ENCODE results near the gene AARSD1. TPM values are rescaled to one million over a fixed set of nuclear protein-coding genes. Genes with fewer than 3 reads are reported as not detected.

AARSD1 gene, protein sequence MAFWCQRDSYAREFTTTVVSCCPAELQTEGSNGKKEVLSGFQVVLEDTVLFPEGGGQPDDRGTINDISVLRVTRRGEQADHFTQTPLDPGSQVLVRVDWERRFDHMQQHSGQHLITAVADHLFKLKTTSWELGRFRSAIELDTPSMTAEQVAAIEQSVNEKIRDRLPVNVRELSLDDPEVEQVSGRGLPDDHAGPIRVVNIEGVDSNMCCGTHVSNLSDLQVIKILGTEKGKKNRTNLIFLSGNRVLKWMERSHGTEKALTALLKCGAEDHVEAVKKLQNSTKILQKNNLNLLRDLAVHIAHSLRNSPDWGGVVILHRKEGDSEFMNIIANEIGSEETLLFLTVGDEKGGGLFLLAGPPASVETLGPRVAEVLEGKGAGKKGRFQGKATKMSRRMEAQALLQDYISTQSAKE
- 29.1 TPM for total RNA-seq

DNA sequence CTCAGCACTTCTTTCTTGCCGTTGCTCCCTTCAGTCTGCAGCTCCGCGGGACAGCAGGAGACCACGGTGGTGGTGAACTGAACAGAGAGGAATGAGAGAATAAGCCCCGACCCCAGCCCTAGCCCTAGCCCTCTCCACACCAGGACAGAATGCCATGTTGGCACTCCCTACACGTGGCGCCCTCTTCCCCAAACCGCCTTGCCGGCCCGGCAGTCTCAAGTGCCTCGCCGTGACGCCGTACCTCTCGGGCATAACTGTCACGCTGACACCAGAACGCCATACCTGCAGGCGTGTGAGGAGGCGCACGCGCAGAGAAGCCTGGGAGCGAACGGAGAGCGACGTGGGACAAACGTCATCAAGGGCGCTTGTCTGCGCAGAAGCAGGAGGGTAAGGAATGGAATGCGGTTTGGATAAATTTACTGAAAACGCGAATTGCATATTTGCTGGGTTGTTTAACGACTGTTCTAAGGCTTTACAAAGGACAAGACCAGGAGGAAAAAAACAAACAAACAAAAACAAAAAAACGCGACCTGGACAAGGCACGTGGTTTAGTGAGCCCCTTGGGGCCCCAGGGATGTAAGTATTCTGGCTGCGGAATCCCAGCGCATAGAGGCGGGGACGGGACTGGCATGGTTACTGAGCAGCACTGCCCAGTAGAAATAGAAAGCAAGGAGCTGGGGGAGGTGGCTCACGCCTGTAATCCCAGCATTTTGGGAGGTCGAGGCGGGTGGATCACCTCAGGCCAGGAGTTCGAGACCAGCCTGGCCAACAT lies at the start of gene AARSD1:
Gene AARSD1, minus strand, starts transcription at position 294 of the 772 bp plus-strand sequence. Its CDS starts 14 bp downstream, at position 280.

DNA sequence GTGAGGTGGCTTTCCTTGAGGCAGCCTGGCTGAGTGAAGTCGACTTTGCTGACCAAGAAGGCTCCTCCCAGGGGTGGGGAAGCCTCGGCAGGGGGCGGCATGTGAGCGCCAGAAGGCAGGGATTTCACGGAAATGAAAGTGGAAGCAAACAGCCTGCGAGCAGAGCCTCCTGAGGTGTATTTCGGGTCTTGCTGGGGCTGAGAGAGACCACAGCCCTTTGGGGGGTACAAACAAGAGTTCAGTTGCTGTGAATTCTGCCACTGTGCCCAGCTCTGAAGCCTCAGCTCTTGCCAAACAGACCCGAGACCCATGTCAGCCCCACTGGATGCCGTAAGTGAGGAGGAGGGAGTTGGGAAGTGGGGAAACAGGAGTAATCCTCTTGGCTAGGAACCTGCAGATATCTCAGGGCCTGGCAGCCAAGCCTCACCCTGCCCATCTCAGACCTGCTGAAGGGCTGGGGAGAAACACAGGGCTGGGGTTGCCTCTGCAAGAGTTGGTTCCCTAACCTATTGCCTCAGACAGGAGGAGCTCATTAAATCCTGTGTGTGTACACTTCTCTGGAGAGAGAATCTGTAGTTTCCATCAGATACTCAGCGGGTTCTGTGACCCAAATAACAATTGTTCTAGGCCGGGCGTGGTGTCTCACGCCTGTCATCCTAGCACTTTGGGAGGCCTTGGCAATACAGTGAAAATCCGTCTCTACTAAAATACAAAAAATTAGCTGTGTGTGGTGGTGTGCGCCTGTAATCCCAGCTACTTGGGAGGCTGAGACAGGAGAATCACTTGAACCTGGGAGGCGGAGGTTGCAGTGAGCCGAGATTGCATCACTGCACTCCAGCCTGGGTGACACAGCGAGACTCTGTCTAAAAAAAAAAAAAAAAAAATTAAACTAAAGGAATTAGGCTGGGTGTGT lies 42.6 kb upstream of the AARSD1 start, which contains the start of gene IFI35:
Gene IFI35, plus strand, starts transcription at position 146 of the 913 bp plus-strand sequence. Its CDS starts 164 bp downstream, at position 310.

DNA sequence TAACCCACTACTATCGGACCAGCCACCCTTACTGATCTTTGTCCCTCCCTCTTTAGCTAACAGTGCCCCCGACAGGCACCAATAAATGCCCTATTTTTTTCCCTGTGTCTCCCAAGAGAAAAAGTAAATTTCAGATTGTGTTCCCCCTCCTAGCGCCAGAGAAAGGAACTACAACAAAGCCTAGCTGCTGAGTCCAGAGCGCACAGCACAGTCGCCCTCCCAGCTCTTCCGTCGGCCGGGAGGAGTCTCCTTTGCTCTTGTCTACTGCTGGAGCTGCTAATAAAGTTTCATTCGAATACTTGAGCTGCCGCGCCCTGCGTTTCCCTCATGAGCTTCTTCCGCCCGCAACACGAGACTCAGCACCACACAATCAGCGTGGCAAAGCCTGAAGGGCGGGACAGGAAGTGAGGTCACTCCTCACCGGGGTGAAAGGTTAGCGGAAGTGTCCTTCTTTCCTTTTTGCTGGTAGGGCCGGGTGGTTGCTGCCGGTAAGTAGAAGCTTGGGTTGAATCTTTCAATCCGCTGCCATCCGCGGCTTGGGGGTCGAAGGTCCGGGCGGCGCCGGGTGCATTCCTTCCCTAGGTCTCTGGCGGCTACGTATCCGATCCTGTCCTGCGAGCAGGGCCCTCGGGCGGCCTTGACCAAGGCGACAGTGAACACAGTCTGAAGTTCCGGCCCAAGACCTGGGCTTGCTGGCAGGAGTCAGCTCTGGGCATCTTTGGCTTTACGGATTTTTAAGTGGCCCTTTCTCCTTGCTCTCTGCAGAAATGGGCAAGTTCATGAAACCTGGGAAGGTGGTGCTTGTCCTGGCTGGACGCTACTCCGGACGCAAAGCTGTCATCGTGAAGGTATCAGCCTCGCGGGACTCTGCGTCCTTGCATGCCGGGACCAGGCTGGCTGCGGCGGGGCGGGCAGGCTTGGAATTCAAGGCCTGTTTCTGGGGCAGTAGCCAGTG lies 34.0 kb upstream of the AARSD1 start, which contains the start of gene RPL27:
Gene RPL27, plus strand, starts transcription at position 436 of the 955 bp plus-strand sequence. Its CDS starts 332 bp downstream, at position 768.

DNA sequence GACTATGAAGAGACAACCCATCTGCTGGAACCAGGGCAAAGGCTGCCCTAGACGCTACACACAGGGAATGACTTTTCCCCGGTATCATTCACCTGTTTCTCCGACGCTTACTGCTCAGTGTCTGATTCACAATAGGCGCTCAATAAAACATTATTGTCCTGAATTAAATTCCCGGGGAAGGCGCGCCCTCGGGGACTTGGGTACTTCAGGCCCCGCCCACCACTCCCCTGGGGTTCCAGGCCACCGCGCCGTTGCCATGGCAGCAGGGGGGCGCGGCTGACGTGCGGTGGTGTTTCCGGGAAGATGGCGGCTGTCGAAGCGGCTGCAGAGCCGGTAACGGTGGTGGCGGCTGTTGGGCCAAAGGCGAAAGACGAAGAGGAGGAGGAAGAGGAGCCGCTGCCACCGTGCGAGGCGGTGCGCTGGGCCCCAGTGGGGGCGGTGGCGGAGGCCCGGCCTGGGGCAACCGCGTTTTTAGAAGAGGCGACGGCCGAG lies 16.1 kb upstream of the AARSD1 start, which contains the start of gene RUNDC1:
Gene RUNDC1, plus strand, starts transcription at position 292 of the 492 bp plus-strand sequence. Its CDS starts 12 bp downstream, at position 304.

DNA sequence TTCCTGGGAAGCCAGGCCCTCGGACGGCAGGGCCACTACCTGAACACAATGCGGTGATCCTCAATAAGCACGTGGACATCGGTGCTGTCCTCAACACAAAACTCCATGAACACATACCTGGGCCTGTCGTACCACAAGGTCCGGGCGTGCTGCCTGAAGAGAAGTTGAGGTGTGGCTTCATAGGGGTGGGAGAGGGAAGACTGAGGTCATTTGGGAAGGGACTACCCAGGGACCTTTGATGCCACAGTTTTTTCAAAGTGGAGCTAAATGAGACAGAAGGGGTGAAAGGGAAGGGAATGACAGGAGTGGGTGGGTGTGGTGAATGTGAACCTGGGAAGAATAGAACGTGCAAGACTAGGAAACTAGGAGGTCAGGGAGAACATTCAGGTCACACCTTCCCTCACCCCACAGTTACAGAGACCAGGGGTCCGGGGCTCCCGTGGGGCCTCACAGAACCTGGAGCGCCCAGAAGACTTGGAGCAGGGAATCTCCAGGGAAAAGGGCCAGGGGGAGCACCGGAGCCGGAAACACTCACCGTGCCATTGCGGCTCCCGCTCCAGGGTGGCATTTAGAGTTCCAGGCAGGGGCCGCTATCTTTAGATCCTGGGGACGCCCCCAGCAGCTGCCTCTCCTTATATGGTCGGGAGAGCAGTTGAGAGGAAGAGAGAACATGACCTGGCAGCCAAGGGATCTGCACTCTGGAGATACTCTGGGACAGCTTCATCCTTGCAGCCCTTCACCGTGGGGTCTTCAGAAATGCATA lies 15.4 kb upstream of the AARSD1 start, which contains the start of gene PTGES3L:
Gene PTGES3L, minus strand, starts transcription at position 570 of the 763 bp plus-strand sequence. Its CDS starts 27 bp downstream, at position 543.

Small RNA genes lying within 50 kb of the gene (small RNA-seq; reads per million reads assigned to genes)
- gene AARSD1 (not detected), gene RF00561 (not detected)

Other genes with a start within 250 kb of the AARSD1 start
- gene EZH1, start 219.4 kb downstream of the AARSD1 start, total RNA-seq: 35.5 TPM
- 16.6 TPM for gene RAMP2, start 203.2 kb downstream of the AARSD1 start, total RNA-seq
- gene VPS25, start 191.0 kb downstream of the AARSD1 start, total RNA-seq: 39.2 TPM
- gene WNK4, start 183.8 kb downstream of the AARSD1 start, total RNA-seq: 0.69 TPM
- gene COA3, start 165.8 kb downstream of the AARSD1 start, total RNA-seq: 99.9 TPM
- 0.92 TPM for gene CNTD1, start 165.6 kb downstream of the AARSD1 start, total RNA-seq
- gene BECN1, start 140.2 kb downstream of the AARSD1 start, total RNA-seq: 73.1 TPM
- 55.1 TPM for gene PSME3, start 131.1 kb downstream of the AARSD1 start, total RNA-seq
- 1.2 TPM for gene AOC2, start 119.9 kb downstream of the AARSD1 start, total RNA-seq
- gene AOC3, start 113.3 kb downstream of the AARSD1 start, total RNA-seq: 0.46 TPM
- gene G6PC1, start 63.7 kb downstream of the AARSD1 start, total RNA-seq: under 0.01 TPM
- gene PTGES3L, start 15.6 kb upstream of the AARSD1 start, total RNA-seq: 3.7 TPM
- 21.2 TPM for gene RUNDC1, start 16.1 kb upstream of the AARSD1 start, total RNA-seq
- gene RPL27, start 34.0 kb upstream of the AARSD1 start, total RNA-seq: 935 TPM
- gene IFI35, start 42.3 kb upstream of the AARSD1 start, total RNA-seq: 4.8 TPM
- gene VAT1, start 57.9 kb upstream of the AARSD1 start, total RNA-seq: 172 TPM
- gene RND2, start 60.8 kb upstream of the AARSD1 start, total RNA-seq: 28.4 TPM
- gene BRCA1, start 160.9 kb upstream of the AARSD1 start, total RNA-seq: 15.2 TPM
- gene NBR1, start 206.8 kb upstream of the AARSD1 start, total RNA-seq: 81.0 TPM
- gene TMEM106A, start 247.4 kb upstream of the AARSD1 start, total RNA-seq: 0.92 TPM